ENCODE data around the gene LAMTOR2.

GRCh38 chr1:156089704-156090103 lies 35.1 kb downstream of the LAMTOR2 start:
- TF ChIP-seq CTCF (IDR thresholded peaks at IDR 0.05): no peak
- no peak for TF ChIP-seq POLR2A (IDR thresholded peaks at IDR 0.05)

Measured in gastroesophageal sphincter (tissue), 3 donors.